AG04449 (cell line): ENCODE measurements around the gene KRT4.

Experiments
- CTCF ChIA-PET: fragments of 350-600 bp; formaldehyde crosslinking; extraction: SDS; loops from one replicate; lab custom pipeline; 2021; ENCODE audit warnings: antibody characterized with exemption; lab: Yijun Ruan, JAX
- POLR2A ChIA-PET: fragments of 400-600, 350-600 bp; formaldehyde crosslinking; extraction: SDS; loops from one replicate; lab custom pipeline; 2020; ENCODE audit warnings: antibody characterized with exemption, inconsistent platforms; lab: Yijun Ruan, JAX
- DNase-seq: peaks from one replicate; pipeline ENCODE4 v3.0.0-alpha.2; 2010; ENCODE audit warnings: low read depth, low spot score
- H3K4me3 ChIP-seq: 2 replicates; pipeline ENCODE4 v1.5.1; 2011; ENCODE audit warnings: low read depth, mild to moderate bottlenecking, control low read depth, low read length
- CTCF ChIP-seq: IDR thresholded peaks from one replicate; pipeline ENCODE4 v1.5.1; 2011; ENCODE audit warnings: mild to moderate bottlenecking, moderate library complexity, low read length, control low read depth, inconsistent platforms; ENCODE audit not compliant: insufficient read depth; ENCODE audit errors: missing control alignments

KRT4 gene

GRCh38 chr12:52806821-52807543 lies 6.9 kb downstream of the KRT4 start:
- DNase-seq, result no peak
- no peak overlapping the region for H3K4me3 ChIP-seq
- no peak for TF ChIP-seq CTCF
- CTCF ChIA-PET, result no interaction called here
- POLR2A ChIA-PET, result no interaction called here

DNA sequence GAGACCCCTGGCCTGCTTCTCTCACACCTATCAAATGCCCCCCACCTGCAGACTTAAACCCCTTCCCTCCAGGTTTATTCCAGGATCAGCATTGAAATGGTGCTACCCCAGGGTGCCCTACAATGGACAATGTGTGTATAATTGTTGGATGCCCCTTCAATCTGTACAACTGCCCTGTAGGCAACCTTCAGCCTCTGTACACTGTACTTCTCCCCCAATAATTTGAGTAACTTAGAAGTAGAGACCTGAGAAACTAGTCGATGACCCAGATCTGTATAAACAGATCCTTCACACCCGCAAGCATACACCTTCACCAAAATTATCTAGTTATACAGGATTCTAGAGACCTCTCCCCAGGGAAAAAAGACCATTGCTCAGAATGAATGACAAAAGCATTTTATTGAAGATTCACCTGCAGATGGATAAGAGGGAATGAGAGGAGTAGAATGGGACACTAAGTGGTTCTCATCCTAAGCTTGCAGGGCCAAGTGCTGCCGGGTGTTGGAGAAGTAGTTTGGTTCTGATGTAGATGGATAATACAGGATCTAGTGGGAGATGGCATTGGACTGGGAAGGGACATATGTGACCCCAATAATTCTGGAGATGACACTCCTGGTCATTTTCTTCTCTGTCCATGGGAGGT lies 7.6 kb downstream of the KRT4 start:
- no peak for DNase-seq
- ChIA-PET POLR2A (no interaction called here), CTCF (no interaction called here)
- no peak overlapping the region for H3K4me3 ChIP-seq
- TF ChIP-seq CTCF, result no peak

DNA sequence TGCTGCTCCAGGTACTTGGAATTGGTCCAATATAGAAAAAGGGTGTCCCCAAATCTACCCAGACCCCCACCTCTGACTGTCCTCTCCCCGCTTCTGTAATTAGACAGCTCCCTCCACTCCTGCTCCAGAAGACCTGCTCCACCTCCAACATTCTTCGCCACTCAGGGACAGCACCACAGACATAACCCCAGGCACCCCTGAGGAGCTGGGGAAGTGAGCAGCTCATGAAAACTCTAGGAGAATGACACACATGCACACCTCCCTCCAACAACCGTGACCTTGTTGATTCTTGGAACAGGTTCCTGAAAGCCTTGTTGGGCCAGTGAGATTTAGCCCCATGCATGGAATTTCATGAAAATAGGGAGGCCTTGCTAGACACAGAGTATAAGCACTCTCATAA lies 8.2 kb downstream of the KRT4 start:
- TF ChIP-seq CTCF, result no peak
- no peak for DNase-seq
- H3K4me3 ChIP-seq, result no peak overlapping the region
- CTCF ChIA-PET, result no interaction called here
- POLR2A ChIA-PET, result interaction anchor here (0.6 kb wide), 1 partner anchor 1684 kb away, joined by 3 read pairs; no protein-coding TSS in a partner anchor

DNA sequence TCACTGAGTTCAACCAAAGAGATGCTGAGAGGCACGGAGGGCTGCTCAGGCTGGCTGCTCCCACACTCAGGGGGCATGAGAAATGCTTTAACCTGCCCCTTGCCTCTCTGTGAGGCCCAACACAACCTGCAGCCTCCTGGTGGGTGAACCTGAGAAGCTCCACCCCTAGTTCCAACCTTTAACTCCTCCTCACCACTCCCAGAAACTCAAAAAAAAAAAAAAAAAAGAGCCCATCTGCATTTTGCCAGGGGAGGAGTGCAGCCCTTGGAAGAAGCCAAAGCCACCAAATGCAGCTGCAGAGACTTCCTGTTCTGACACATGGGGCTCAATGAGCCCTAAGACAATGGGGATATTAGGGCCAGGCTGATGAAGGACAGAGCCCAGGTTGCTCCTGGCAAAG lies 8.9 kb downstream of the KRT4 start:
- ChIA-PET CTCF (interaction anchor here (0.7 kb wide), 1 partner anchor 615 kb away, joined by 3 read pairs; no protein-coding TSS in a partner anchor), POLR2A (interaction anchor here (0.6 kb wide), 1 partner anchor 1683 kb away, joined by 3 read pairs; no protein-coding TSS in a partner anchor)
- DNase-seq, result no peak
- no peak overlapping the region for H3K4me3 ChIP-seq
- TF ChIP-seq CTCF, result no peak

DNA sequence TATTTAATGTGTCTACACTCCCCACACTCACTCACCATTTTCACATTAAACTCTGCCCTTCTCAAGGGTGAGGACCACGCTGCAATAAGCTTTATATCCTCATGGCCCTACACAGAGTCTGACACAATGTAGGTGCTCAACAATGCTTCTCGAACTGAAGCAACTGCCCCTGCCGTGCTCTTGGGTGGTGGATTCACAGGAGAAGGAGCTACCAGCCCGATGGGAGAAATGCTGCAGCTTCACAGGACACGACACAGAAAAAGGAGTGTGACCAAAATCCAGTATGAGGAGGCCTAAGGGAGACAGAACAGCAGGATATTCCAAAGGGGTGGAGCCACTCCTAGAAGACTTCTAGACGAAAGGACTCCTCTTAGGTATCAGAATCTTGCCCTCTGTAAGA lies 11.5 kb downstream of the KRT4 start:
- ChIA-PET CTCF (no interaction called here), POLR2A (no interaction called here)
- no peak for DNase-seq
- H3K4me3 ChIP-seq, result no peak overlapping the region
- TF ChIP-seq CTCF, result no peak

- POLR2A ChIA-PET, result no interaction called here
- CTCF ChIA-PET, result no interaction called here
- DNase-seq, result no peak
- TF ChIP-seq CTCF, result no peak
- no peak overlapping the region for H3K4me3 ChIP-seq
These were observed 12.1 kb downstream of the KRT4 start for GRCh38 chr12:52801773-52802172.
